NCI-H748 (cell line): ENCODE results near the gene VSTM4.

Source experiments
- DNase-seq: peaks from one replicate; lab custom pipeline; 2025; ENCODE audit not compliant: unreplicated experiment; lab: John Stamatoyannopoulos, UW

VSTM4 gene

GRCh38 chr10:49115015-49115795, at the start of gene VSTM4:
Gene VSTM4, minus strand, starts transcription at chr10:49115522. Its CDS starts 37 bp downstream, at chr10:49115485.
- DNase-seq, result peak; percentile 42

GRCh38 chr10:49164559-49165188, 49.4 kb upstream of the VSTM4 start:
- peak; percentile 31 for DNase-seq

GRCh38 chr10:49163741-49164140, 48.4 kb upstream of the VSTM4 start:
- no peak for DNase-seq

GRCh38 chr10:49162761-49163310, 47.5 kb upstream of the VSTM4 start:
- no peak for DNase-seq

GRCh38 chr10:49162063-49162462, 46.7 kb upstream of the VSTM4 start:
- no peak for DNase-seq

GRCh38 chr10:49161411-49161997, 46.2 kb upstream of the VSTM4 start:
- DNase-seq, result peak; percentile 28

- DNase-seq, result no peak
Measured at GRCh38 chr10:49160814-49161213, 45.5 kb upstream of the VSTM4 start.

- DNase-seq, result no peak
Measured at GRCh38 chr10:49160110-49160509, 44.8 kb upstream of the VSTM4 start.

- DNase-seq, result no peak
Measured at GRCh38 chr10:49158915-49159314, 43.6 kb upstream of the VSTM4 start.

- DNase-seq, result no peak
Measured at GRCh38 chr10:49158404-49158803, 43.1 kb upstream of the VSTM4 start.

GRCh38 chr10:49157229-49157628, 41.9 kb upstream of the VSTM4 start:
- no peak for DNase-seq

- DNase-seq, result peak; percentile 38
Measured at GRCh38 chr10:49154641-49155040, 39.3 kb upstream of the VSTM4 start.

GRCh38 chr10:49153971-49154370, 38.6 kb upstream of the VSTM4 start:
- DNase-seq, result no peak

- no peak for DNase-seq
Measured at GRCh38 chr10:49153115-49153514, 37.8 kb upstream of the VSTM4 start.

- DNase-seq, result no peak
Measured at GRCh38 chr10:49152663-49153062, 37.3 kb upstream of the VSTM4 start.

GRCh38 chr10:49152037-49152436, 36.7 kb upstream of the VSTM4 start:
- DNase-seq, result no peak

- no peak for DNase-seq
Measured at GRCh38 chr10:49151481-49151880, 36.2 kb upstream of the VSTM4 start.

- peak; percentile 55 for DNase-seq
Measured at GRCh38 chr10:49151025-49151445, 35.7 kb upstream of the VSTM4 start.

GRCh38 chr10:49150426-49150825, 35.1 kb upstream of the VSTM4 start:
- peak; percentile 86 for DNase-seq

- peak; percentile 20 for DNase-seq
Measured at GRCh38 chr10:49149881-49150280, 34.6 kb upstream of the VSTM4 start.

GRCh38 chr10:49144058-49144720, 28.9 kb upstream of the VSTM4 start:
- no peak for DNase-seq
